MCF 10A (cell line): Measurements from ENCODE around the gene CPED1. TPM values are rescaled to one million over a fixed set of nuclear protein-coding genes. Genes with fewer than 3 reads are reported as not detected.

ENCODE experiments used
- BruUV-seq: library from RNA; stranded (reverse); fragments of 400-500 nt; replicated peaks from 2 replicates; lab custom pipeline; 2021; lab: Mats Ljungman, UMichigan
- CTCF ChIA-PET: fragments of 300-600 bp; sonication (Branson Sonifier 250); formaldehyde crosslinking; extraction: SDS; loops from one replicate; lab custom pipeline; 2021; ENCODE audit warnings: antibody characterized with exemption, inconsistent platforms; lab: Yijun Ruan, JAX
- POLR2A ChIA-PET: fragments of 300-600, 350-650 bp; sonication (Branson Sonifier 250); formaldehyde crosslinking; extraction: SDS; loops from one replicate; lab custom pipeline; 2020; ENCODE audit warnings: antibody characterized with exemption, inconsistent platforms; lab: Yijun Ruan, JAX
- DNase-seq: peaks from one replicate; pipeline ENCODE4 v3.0.0-alpha.2; 2018; ENCODE audit not compliant: unreplicated experiment
- H3K27ac Mint-ChIP-seq: one replicate; pipeline ENCODE4 v1.8.0; 2022; ENCODE audit warnings: mild to moderate bottlenecking, low read depth, mixed read lengths; ENCODE audit not compliant: unreplicated experiment
- H3K27me3 Mint-ChIP-seq: one replicate; pipeline ENCODE4 v1.8.0; 2022; ENCODE audit warnings: mixed read lengths; ENCODE audit not compliant: insufficient read depth, unreplicated experiment
- H3K36me3 Mint-ChIP-seq: one replicate; pipeline ENCODE4 v1.8.0; 2022; ENCODE audit warnings: mild to moderate bottlenecking, moderate library complexity, mixed read lengths; ENCODE audit not compliant: insufficient read depth, unreplicated experiment
- H3K4me1 Mint-ChIP-seq: one replicate; pipeline ENCODE4 v1.8.0; 2022; ENCODE audit warnings: mixed read lengths; ENCODE audit not compliant: insufficient read depth, unreplicated experiment
- H3K4me3 Mint-ChIP-seq: one replicate; pipeline ENCODE4 v1.8.0; 2022; ENCODE audit warnings: mild to moderate bottlenecking, moderate library complexity, mixed read lengths; ENCODE audit not compliant: unreplicated experiment
- H3K9me3 Mint-ChIP-seq: one replicate; pipeline ENCODE4 v1.8.0; 2022; ENCODE audit warnings: mixed read lengths; ENCODE audit not compliant: unreplicated experiment
- intact Hi-C: fragments of 100-400 bp; cut with micrococcal nuclease; formaldehyde crosslinking; loops from 2 replicates; pipeline ENCODE4 v1.14.1; 2022
- total RNA-seq: library from RNA; stranded (reverse); gene quantifications from 2 replicates; pipeline ENCODE4 v1.2.3, GENCODE V29; 2022
- TF ChIP-seq, protein P1 (sequence below): fragments of 200-600 bp; IDR thresholded peaks from one replicate; pipeline ENCODE4 v1.8.0; 2022; ENCODE audit warnings: antibody characterized with exemption, mild to moderate bottlenecking; ENCODE audit not compliant: unreplicated experiment

The CPED1 gene
- total RNA-seq, 1 experiment from 2014 or later = not detected

DNA sequence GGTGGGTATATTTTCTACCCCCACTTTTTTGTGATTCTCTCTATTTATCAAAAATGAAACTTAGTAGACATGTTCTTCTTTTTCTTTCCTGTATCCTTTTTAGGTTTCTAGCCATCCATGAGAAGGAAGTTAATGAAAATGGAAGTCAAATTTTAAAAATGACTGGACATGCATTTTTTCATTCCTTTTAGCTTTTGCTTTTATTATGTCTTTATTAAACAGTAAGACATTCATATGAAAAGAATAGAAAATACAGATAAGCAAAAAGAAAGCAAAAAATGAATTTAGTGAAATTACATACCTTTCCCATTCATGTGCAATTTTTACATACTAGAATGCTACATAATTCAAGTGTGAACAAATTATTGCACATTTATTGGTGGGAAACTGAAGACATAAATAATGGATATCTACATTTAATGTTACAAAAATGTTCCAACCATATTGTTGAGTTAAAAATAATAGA is 88.7 kb downstream of the CPED1 start:
- CTCF ChIA-PET = interaction anchor here (1.0 to 2.1 kb wide), 4 partner anchors 14 to 89 kb away, joined by 3 to 25 read pairs (median 4); partner anchors contain the start of gene CPED1
- Mint-ChIP-seq H3K27me3 (peaks cover 15% of the 10 kb centered on the region), H3K4me3 (no peak overlapping the region), H3K36me3 (no peaks in the 10 kb centered on the region), H3K9me3 (no peaks in the 10 kb centered on the region), H3K4me1 (peaks cover 6% of the 10 kb centered on the region), H3K27ac (no peak overlapping the region)
- POLR2A ChIA-PET = interaction anchor here (0.6 kb wide), 1 partner anchor 272 kb away, joined by 3 read pairs; no protein-coding TSS in a partner anchor
- TF ChIP-seq, protein P1, sequence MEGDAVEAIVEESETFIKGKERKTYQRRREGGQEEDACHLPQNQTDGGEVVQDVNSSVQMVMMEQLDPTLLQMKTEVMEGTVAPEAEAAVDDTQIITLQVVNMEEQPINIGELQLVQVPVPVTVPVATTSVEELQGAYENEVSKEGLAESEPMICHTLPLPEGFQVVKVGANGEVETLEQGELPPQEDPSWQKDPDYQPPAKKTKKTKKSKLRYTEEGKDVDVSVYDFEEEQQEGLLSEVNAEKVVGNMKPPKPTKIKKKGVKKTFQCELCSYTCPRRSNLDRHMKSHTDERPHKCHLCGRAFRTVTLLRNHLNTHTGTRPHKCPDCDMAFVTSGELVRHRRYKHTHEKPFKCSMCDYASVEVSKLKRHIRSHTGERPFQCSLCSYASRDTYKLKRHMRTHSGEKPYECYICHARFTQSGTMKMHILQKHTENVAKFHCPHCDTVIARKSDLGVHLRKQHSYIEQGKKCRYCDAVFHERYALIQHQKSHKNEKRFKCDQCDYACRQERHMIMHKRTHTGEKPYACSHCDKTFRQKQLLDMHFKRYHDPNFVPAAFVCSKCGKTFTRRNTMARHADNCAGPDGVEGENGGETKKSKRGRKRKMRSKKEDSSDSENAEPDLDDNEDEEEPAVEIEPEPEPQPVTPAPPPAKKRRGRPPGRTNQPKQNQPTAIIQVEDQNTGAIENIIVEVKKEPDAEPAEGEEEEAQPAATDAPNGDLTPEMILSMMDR = no peak
- intact Hi-C loops = no loop called here
- no peak for DNase-seq
- no TSS peak for BruUV-seq

DNA sequence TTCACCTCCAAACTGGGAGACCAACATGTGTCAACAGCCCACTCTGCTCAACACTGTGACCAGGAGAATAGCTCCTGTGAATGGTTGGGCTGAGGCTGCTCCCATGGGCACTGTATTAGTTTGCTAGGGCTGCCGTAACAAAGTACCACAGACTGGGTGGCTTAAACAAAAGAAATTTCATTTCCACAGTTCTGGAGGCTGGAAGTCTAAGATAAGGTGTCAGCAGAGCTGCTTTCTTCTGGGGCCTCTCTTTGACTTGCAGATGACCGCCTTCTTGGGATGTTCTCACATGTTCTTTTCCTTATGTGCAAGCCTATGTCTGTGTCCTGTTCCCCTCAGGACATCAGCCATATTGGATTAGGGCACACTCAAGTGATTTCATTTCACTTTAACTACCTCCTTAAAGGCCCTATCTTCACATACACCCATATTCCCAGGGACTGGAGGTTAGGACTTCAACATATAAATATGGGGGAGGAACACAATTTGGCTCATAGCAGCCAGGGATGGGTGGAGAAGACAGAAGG is 90.3 kb downstream of the CPED1 start:
- ChIA-PET POLR2A (no interaction called here), CTCF (interaction anchor here (0.6 to 1.2 kb wide), 5 partner anchors 21 to 1107 kb away, joined by 3 to 4 read pairs (median 3); no protein-coding TSS in a partner anchor)
- BruUV-seq = no TSS peak
- intact Hi-C loops = no loop called here
- no peaks in the 10 kb centered on the region for H3K9me3 Mint-ChIP-seq
- H3K27me3 Mint-ChIP-seq = no peaks in the 10 kb centered on the region
- no peaks in the 10 kb centered on the region for H3K36me3 Mint-ChIP-seq
- peaks cover 17% of the 10 kb centered on the region for H3K4me1 Mint-ChIP-seq
- TF ChIP-seq, protein P1 = no peak
- no peak for DNase-seq
- H3K27ac Mint-ChIP-seq = peak overlapping the region; percentile 55
- H3K4me3 Mint-ChIP-seq = no peak overlapping the region

DNA sequence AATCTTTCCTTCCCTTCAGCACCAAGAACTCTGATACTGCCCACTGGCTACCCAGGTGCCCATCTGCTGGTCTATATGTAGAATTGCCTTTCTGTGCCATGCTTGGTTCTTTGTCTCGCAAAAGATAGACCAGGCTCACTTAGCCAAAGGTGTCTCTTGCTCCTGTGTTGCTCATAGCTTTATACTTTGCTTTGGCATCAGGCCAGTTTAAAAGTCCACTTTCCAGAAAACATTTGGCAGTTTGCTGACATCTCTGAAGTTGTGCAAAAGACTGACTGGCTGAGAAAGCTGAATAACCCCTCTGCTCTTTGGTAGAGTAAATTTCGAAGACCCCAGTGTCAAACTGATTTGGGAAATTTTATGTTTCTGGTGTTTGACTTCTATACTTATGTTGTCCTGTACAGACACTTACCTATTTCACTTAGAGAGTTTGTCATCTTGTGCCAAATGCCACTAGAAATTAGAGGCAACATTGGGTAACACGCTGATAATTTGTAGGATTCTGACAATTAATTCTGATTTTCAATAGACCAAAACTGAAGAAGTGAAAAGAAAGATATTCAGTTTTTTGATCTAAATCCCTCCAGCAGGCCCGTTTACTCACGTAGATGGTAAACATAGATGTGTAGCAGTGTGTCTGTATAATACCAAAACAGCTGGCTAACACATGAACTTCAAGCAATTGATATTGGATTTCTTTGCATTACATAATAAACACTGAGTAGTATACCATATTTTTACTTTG is 91.1 kb downstream of the CPED1 start:
- DNase-seq = peak; percentile 47
- CTCF ChIA-PET = interaction anchor here (0.6 to 1.0 kb wide), 3 partner anchors 20 to 379 kb away, joined by 3 read pairs; no protein-coding TSS in a partner anchor
- intact Hi-C loops = no loop called here
- no peak overlapping the region for H3K4me3 Mint-ChIP-seq
- no peaks in the 10 kb centered on the region for H3K36me3 Mint-ChIP-seq
- no peaks in the 10 kb centered on the region for H3K9me3 Mint-ChIP-seq
- no peaks in the 10 kb centered on the region for H3K27me3 Mint-ChIP-seq
- H3K4me1 Mint-ChIP-seq = peaks cover 23% of the 10 kb centered on the region
- peak overlapping the region; percentile 55 for H3K27ac Mint-ChIP-seq
- BruUV-seq = no TSS peak
- TF ChIP-seq, protein P1 = no peak
- POLR2A ChIA-PET = no interaction called here

DNA sequence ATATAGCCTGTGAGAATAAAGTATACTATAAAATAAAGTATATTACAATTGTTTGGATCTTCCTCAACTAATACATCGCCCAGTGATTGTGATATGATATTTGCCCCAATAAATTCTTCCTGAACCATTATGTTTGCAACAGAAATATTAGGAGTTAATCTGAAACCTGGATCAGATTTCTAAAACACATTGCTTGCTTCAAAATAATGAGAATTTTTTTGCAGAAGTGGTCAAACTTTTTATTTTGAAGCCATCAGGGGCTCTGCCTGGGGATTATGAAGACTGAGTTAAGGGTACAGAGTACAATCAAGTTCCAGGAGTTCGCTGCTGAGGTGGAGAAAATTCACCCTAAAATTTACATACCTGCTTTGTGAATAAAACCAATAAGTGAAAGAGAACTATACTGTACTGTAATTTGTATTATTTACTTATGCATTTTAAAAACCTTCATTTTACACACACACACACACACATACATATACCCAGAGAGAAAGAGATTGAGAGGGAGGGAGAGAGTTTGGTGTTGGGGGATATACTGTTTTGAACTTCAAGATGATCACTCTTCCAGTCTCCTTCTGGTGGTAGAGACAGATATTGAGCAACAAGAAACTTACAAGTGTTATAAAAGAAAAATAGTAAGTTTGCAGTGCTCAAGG is 91.9 kb downstream of the CPED1 start:
- Mint-ChIP-seq H3K27me3 (no peaks in the 10 kb centered on the region), H3K4me3 (no peak overlapping the region), H3K4me1 (peaks cover 29% of the 10 kb centered on the region), H3K27ac (no peak overlapping the region), H3K36me3 (no peaks in the 10 kb centered on the region), H3K9me3 (no peaks in the 10 kb centered on the region)
- BruUV-seq = no TSS peak
- ChIA-PET CTCF (interaction anchor here (0.6 to 5.9 kb wide), 11 partner anchors 9 to 1412 kb away, joined by 3 to 69 read pairs (median 5); partner anchors contain the start of gene CPED1), POLR2A (no interaction called here)
- no peak for DNase-seq
- TF ChIP-seq, protein P1 = no peak
- intact Hi-C loops = no loop called here
